HL-60 (cell line): ENCODE results near the gene SIAE.

Experiments
- GABPA ChIP-seq: IDR thresholded peaks from 2 replicates; pipeline ENCODE4 v1.6.1; 2012; ENCODE audit warnings: low read depth
- POLR2AphosphoS5 ChIP-seq: IDR thresholded peaks from 2 replicates; pipeline ENCODE4 v1.6.1; 2012; ENCODE audit warnings: low read depth
- TF ChIP-seq, protein P1 (sequence below): IDR thresholded peaks from one replicate; pipeline ENCODE4 v1.5.1; 2011; ENCODE audit warnings: low read length, control low read depth, inconsistent platforms; ENCODE audit not compliant: insufficient read depth

GRCh38 chr11:124583781-124584180 is 89.8 kb downstream of the SIAE start:
- TF ChIP-seq, protein P1, sequence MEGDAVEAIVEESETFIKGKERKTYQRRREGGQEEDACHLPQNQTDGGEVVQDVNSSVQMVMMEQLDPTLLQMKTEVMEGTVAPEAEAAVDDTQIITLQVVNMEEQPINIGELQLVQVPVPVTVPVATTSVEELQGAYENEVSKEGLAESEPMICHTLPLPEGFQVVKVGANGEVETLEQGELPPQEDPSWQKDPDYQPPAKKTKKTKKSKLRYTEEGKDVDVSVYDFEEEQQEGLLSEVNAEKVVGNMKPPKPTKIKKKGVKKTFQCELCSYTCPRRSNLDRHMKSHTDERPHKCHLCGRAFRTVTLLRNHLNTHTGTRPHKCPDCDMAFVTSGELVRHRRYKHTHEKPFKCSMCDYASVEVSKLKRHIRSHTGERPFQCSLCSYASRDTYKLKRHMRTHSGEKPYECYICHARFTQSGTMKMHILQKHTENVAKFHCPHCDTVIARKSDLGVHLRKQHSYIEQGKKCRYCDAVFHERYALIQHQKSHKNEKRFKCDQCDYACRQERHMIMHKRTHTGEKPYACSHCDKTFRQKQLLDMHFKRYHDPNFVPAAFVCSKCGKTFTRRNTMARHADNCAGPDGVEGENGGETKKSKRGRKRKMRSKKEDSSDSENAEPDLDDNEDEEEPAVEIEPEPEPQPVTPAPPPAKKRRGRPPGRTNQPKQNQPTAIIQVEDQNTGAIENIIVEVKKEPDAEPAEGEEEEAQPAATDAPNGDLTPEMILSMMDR, result no peak
- TF ChIP-seq POLR2AphosphoS5 (no peak), GABPA (no peak)
